ENCODE measurements around the gene GJA5.
"Not testable (repeated sequence)": the region's sequence is repeated elsewhere in the genome, so short reads cannot be mapped to it uniquely, and the experiment has no call there.

Gene GJA5

DNA sequence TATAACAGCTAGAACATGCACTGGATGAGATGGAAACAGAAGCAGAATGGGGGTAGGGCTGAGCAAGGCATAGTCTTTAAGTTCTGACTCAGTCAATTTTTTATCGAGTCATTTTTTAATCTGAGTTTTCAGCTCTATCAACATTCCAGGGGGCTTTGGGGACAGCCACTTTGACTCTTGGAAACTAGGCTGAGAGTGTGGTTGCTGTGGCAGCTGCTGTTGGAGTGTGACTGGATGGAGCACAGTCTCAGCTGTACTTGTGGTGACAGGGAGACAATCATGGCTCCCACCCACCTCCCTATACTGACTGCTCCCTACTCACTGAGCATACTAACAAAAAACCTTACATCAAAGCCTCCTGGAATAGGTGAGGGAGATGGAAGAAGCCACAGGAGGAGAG is 25.0 kb downstream of the GJA5 start:
- TF ChIP-seq, protein P1, sequence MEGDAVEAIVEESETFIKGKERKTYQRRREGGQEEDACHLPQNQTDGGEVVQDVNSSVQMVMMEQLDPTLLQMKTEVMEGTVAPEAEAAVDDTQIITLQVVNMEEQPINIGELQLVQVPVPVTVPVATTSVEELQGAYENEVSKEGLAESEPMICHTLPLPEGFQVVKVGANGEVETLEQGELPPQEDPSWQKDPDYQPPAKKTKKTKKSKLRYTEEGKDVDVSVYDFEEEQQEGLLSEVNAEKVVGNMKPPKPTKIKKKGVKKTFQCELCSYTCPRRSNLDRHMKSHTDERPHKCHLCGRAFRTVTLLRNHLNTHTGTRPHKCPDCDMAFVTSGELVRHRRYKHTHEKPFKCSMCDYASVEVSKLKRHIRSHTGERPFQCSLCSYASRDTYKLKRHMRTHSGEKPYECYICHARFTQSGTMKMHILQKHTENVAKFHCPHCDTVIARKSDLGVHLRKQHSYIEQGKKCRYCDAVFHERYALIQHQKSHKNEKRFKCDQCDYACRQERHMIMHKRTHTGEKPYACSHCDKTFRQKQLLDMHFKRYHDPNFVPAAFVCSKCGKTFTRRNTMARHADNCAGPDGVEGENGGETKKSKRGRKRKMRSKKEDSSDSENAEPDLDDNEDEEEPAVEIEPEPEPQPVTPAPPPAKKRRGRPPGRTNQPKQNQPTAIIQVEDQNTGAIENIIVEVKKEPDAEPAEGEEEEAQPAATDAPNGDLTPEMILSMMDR (IDR thresholded peaks at IDR 0.05; ENCODE audit: low read depth, low read length, missing control alignments), result no peak
- no peak overlapping the region for H3K4me3 ChIP-seq (ENCODE audit: low read depth, low read length)
- no peak for DNase-seq (ENCODE audit: low read depth)

DNA sequence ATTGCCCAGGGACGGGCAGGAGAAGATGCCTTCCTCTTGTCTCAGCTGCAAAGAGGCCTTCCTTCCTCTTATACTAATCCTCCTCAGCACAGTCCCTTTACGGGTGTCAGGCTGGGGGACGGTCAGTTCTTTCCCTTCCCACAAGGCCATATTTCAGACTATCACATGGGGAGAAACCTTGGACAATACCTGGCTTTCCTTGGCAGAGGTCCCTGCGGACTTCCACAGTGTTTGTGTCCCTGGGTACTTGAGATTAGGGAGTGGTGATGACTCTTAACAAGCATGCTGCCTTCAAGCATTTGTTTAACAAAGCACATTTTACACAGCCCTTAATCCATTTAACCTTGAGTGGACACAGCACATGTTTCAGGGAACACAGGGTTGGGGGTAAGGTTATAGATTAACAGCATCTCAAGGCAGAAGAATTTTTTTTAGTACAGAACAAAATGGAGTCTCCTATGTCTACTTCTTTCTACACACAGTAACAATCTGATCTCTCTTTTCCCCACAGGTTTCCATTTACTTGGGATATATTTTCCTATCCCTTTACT is 26.0 kb downstream of the GJA5 start:
- not testable (repeated sequence) for H3K4me3 ChIP-seq (ENCODE audit: low read depth, low read length); DNase-seq (ENCODE audit: low read depth)

DNA sequence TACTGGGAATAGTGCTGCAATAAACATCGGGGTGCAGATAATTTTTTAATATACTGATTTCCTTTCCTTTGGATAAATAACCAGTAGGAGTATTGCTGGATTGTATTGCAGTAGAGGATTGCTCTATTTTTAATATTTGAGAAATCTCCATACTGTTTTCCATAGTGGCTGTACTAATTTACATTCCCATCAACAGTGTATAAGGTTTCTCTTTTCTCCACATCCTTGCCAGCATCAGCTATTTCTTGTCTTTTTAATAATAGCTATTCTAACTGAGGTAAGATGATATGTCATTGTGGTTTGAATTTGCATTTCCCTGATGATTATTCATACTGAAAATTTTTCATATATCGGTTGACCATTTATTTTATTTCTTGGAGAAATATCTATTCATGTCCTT is 31.1 kb downstream of the GJA5 start:
- DNase-seq (ENCODE audit: low read depth), result no peak

DNA sequence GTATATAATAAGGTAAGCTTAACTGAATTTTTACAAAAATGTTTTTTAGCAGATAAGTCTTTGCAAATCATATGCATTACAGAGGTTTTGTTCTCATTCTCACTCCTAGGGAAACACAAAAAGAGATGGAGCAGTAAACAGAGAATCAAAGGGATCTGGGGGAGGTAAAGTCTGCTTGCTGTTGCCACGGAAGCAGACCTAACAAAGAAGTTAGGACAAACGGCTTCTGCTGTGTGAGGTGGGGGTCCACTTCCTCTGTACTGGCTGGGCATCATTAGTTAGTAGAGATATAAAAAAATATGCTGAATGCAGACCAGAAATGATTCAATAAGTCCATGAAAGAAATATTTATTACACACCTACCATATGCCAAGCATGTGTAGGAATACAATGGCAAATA is 34.2 kb downstream of the GJA5 start:
- no peak overlapping the region for H3K4me3 ChIP-seq (ENCODE audit: low read depth, low read length)
- DNase-seq (ENCODE audit: low read depth), result no peak
- TF ChIP-seq, protein P1 (IDR thresholded peaks at IDR 0.05; ENCODE audit: low read depth, low read length, missing control alignments), result no peak

More for the DNA sequence above, 31.1 kb downstream of the GJA5 start:
- TF ChIP-seq, protein P1 (IDR thresholded peaks at IDR 0.05; ENCODE audit: low read depth, low read length, missing control alignments), result no peak
- H3K4me3 ChIP-seq (ENCODE audit: low read depth, low read length), result no peak overlapping the region

DNA sequence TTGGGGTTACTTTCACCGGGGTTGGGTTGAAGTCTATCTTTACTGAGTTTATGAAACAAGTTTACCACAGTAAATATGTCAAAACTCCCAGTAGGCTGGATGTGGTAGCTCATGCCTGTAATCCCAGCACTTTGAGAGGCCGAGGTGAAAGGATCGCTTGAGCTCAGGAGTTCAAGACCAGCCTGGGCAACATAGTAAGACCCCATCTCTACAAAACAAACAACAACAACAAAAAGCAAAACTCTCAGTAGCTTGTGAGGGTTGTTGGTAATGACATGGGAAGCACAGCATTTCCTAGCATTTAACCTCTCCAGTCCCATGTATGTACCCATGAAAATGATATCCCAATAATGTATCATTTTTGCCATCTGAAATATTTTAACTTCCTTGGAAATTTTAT is 34.7 kb downstream of the GJA5 start:
- no peak for DNase-seq (ENCODE audit: low read depth)
- TF ChIP-seq, protein P1 (IDR thresholded peaks at IDR 0.05; ENCODE audit: low read depth, low read length, missing control alignments), result no peak
- no peak overlapping the region for H3K4me3 ChIP-seq (ENCODE audit: low read depth, low read length)

DNA sequence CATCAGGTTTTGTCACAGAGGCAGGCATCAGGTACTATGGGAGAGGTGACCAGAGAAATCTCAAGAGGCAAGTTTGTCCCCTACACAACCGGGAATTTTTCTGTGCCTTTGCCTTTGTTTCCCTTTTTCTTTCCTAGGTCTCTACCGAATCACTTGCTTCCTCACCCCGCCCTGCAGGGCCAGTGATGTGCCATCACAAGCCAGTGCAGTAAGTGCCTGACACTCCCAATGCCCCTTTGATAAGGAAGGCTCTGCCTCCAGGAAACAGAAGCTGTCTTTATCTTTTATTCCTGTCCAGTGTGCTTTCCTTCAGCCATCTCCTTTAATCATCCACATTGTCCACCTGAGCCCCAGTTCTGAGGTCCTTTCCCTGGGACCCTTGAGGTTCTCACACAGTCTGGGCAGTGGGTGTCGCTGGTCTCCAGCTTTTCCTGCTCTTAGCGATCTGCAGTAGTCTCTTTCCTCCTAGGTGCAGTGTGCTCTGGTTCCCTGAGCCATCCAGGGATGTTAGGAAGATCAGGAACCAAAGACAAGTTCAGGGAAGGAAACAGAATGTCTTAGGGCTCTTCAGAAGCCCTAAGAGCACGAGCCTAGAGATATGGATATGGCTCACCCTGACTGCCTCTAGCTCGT is 36.6 kb downstream of the GJA5 start:
- no peak for DNase-seq (ENCODE audit: low read depth)
- no peak overlapping the region for H3K4me3 ChIP-seq (ENCODE audit: low read depth, low read length)
- TF ChIP-seq, protein P1 (IDR thresholded peaks at IDR 0.05; ENCODE audit: low read depth, low read length, missing control alignments), result peak; percentile 33

DNA sequence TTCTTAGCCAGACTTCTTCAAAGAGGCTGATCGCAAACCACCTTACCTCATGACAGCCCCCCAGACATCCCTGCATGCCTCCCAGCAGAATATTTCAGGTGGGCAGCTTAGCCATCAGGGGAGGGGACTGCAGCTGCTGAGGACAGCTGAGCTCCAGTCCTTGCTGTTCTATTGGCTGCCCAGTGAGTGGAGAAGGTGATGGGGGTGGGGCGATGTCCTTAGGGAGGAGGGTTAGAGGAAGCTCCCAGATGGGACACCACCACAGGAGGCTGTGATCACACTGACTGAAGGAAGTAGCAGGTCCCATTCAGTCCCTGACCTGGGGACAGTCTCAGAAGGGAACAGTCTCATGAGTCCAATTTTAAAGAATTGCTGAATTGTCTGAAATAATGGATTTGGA is 38.3 kb downstream of the GJA5 start:
- no peak for DNase-seq (ENCODE audit: low read depth)

More for the DNA sequence above, 38.3 kb downstream of the GJA5 start:
- no peak overlapping the region for H3K4me3 ChIP-seq (ENCODE audit: low read depth, low read length)
- TF ChIP-seq, protein P1 (IDR thresholded peaks at IDR 0.05; ENCODE audit: low read depth, low read length, missing control alignments), result no peak
